Activated CD8-positive, alpha-beta memory T cell treated with anti-CD3 and anti-CD28 coated beads, Interleukin-2, amount 50 U/mL, for 24 hours (primary cell): Measurements from ENCODE around the gene EMP2.

Experiments
- DNase-seq: peaks from one replicate; pipeline ENCODE4 v3.0.0-alpha.2; 2020; ENCODE audit errors: extremely low read depth

Gene EMP2

DNA sequence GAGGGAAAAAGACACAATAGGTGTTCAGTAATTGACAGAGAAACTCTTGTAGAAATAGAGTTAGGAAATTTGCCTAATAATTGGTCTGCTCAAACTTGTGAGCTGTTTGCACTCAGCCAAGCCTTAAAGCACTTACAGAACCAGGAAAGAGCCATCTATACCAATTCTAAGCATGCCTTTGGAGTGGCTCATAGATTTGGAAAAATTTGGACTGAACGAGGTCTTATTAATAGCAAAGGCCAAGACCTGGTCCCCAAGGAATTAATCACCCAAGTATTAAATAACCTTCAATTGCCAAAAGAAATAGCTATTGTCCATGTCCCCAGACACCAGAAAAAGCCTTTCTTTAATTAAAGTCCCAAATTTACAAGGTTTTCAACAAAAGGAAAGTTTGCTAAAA is 90.3 kb downstream of the EMP2 start:
- DNase-seq, result no peak

DNA sequence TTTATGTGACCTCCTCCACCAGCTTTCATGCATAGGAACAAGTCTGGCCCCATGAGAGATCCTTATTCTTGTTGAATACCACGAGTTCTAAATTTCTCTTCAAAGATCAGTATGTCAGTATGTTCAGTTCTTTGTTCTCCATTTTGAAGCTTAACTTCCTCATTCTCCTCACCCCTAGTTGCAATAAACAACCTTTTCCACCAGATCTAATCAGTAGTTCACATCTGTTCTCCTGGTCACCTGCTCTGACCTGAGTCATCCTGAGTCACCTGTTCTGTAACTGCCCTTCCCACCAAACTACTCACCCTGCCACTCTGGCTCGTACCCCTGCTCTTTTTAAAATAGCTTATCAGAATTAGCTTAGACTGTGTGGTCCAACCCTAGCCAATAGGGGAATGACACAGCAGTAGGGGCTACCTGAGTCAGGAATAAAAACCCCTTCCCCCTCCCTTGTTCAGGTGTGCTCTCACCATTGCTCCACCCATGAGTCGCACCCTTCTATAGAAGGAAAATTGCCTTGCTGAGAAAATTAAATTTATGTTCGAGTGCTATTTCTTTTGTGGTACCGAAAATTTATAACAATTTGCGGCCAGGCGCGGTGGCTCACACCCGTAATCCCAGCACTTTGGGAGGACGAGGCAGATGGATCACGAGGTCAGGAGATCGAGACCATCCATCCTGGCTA is 94.6 kb downstream of the EMP2 start:
- DNase-seq, result no peak

- no peak for DNase-seq
These were observed 95.2 kb downstream of the EMP2 start for GRCh38 chr16:10485159-10485558.

DNA sequence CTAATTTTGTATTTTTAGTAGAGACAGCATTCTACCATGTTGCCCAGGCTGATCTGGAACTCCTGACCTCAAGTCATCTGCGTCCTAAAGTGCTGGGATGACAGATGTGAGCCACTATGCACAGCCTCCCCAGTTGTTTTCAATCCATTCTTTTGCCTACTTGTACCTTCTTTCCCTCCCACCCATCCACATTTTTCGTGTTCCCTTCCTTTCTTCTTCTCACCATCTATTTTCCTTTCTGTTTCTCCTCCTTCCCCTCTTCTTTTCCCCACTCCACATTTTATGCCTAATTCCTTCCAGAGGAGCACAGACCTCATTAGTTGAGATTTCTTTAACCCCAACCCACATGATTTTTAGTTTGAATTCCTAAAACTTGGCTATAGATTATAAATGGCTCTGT is 100.2 kb downstream of the EMP2 start:
- no peak for DNase-seq
